Activated CD4-positive, alpha-beta T cell treated with anti-CD3 and anti-CD28 coated beads, Interleukin-2, amount 10 ng/mL, durations not matched to agents 7 days and 5 days (primary cell): ENCODE results near the gene NFIB. TPM values are rescaled to one million over a fixed set of nuclear protein-coding genes. Genes with fewer than 3 reads are reported as not detected.
A peak's percentile ranks its signal among the peaks of the same experiment; 100 is the strongest.

Experiments
- CTCF ChIA-PET: fragments of 350-600 bp; sonication (Branson Sonifier 250); formaldehyde crosslinking; loops from one replicate; lab custom pipeline; 2021; ENCODE audit warnings: antibody characterized with exemption; lab: Charles Lee
- POLR2A ChIA-PET: fragments of 350-600 bp; sonication (Branson Sonifier 250); formaldehyde crosslinking; loops from one replicate; lab custom pipeline; 2021; ENCODE audit warnings: antibody characterized with exemption; lab: Charles Lee
- DNase-seq: peaks from one replicate; pipeline ENCODE4 v3.0.0-alpha.2; 2020
- H3K27ac Mint-ChIP-seq: one replicate; pipeline ENCODE4 v1.8.0; 2021; ENCODE audit warnings: mild to moderate bottlenecking, moderate library complexity, mixed read lengths
- H3K27me3 Mint-ChIP-seq: one replicate; pipeline ENCODE4 v1.8.0; 2021; ENCODE audit warnings: mixed read lengths
- H3K36me3 Mint-ChIP-seq: one replicate; pipeline ENCODE4 v1.8.0; 2021; ENCODE audit warnings: low read depth, mixed read lengths
- H3K4me1 Mint-ChIP-seq: one replicate; pipeline ENCODE4 v1.8.0; 2021; ENCODE audit warnings: mixed read lengths
- H3K4me3 Mint-ChIP-seq: one replicate; pipeline ENCODE4 v1.8.0; 2021; ENCODE audit warnings: mild to moderate bottlenecking, moderate library complexity, mixed read lengths
- H3K9me3 Mint-ChIP-seq: one replicate; pipeline ENCODE4 v1.8.0; 2021; ENCODE audit warnings: mixed read lengths
- total RNA-seq, 2 experiments: library from RNA; stranded (reverse); gene quantifications; one replicate each; pipeline ENCODE4 v1.2.3, GENCODE V29; 2021

The NFIB gene
- total RNA-seq, 2 experiments from 2014 or later: not detected

- CTCF ChIA-PET: no interaction called here
- H3K27ac Mint-ChIP-seq: no peak overlapping the region
- H3K36me3 Mint-ChIP-seq: peaks cover 4% of the 10 kb centered on the region
- H3K9me3 Mint-ChIP-seq: no peaks in the 10 kb centered on the region
- POLR2A ChIA-PET: no interaction called here
- H3K4me1 Mint-ChIP-seq: peaks cover 16% of the 10 kb centered on the region
- peak overlapping the region; percentile 43 for H3K4me3 Mint-ChIP-seq
- peaks cover 66% of the 10 kb centered on the region for H3K27me3 Mint-ChIP-seq
- DNase-seq: no peak
Observed at GRCh38 chr9:14312719-14313377, 1.1 kb downstream of the NFIB start.

GRCh38 chr9:14311956-14312685, 1.8 kb downstream of the NFIB start:
- Mint-ChIP-seq H3K4me1 (peaks cover 14% of the 10 kb centered on the region), H3K9me3 (no peaks in the 10 kb centered on the region), H3K36me3 (peaks cover 4% of the 10 kb centered on the region), H3K27me3 (peaks cover 63% of the 10 kb centered on the region), H3K4me3 (no peak overlapping the region), H3K27ac (no peak overlapping the region)
- no peak for DNase-seq
- CTCF ChIA-PET: no interaction called here
- POLR2A ChIA-PET: no interaction called here

- H3K4me3 Mint-ChIP-seq: no peak overlapping the region
- H3K4me1 Mint-ChIP-seq: peaks cover 14% of the 10 kb centered on the region
- H3K27ac Mint-ChIP-seq: no peak overlapping the region
- H3K36me3 Mint-ChIP-seq: peaks cover 4% of the 10 kb centered on the region
- CTCF ChIA-PET: no interaction called here
- POLR2A ChIA-PET: no interaction called here
- H3K27me3 Mint-ChIP-seq: peaks cover 55% of the 10 kb centered on the region
- no peaks in the 10 kb centered on the region for H3K9me3 Mint-ChIP-seq
- DNase-seq: no peak
Observed at GRCh38 chr9:14311171-14311949, 2.6 kb downstream of the NFIB start.

- ChIA-PET CTCF (no interaction called here), POLR2A (no interaction called here)
- DNase-seq: no peak
- peaks cover 1% of the 10 kb centered on the region for H3K36me3 Mint-ChIP-seq
- H3K27ac Mint-ChIP-seq: no peak overlapping the region
- no peaks in the 10 kb centered on the region for H3K9me3 Mint-ChIP-seq
- H3K4me3 Mint-ChIP-seq: no peak overlapping the region
- peaks cover 11% of the 10 kb centered on the region for H3K4me1 Mint-ChIP-seq
- peaks cover 55% of the 10 kb centered on the region for H3K27me3 Mint-ChIP-seq
Observed at GRCh38 chr9:14310311-14310710, 3.6 kb downstream of the NFIB start.

GRCh38 chr9:14309403-14309802, 4.5 kb downstream of the NFIB start:
- no peak overlapping the region for H3K4me3 Mint-ChIP-seq
- DNase-seq: no peak
- peaks cover 58% of the 10 kb centered on the region for H3K27me3 Mint-ChIP-seq
- peaks cover 8% of the 10 kb centered on the region for H3K4me1 Mint-ChIP-seq
- POLR2A ChIA-PET: no interaction called here
- no peaks in the 10 kb centered on the region for H3K9me3 Mint-ChIP-seq
- H3K36me3 Mint-ChIP-seq: peaks cover 1% of the 10 kb centered on the region
- no peak overlapping the region for H3K27ac Mint-ChIP-seq
- CTCF ChIA-PET: no interaction called here

- Mint-ChIP-seq H3K27me3 (peaks cover 57% of the 10 kb centered on the region), H3K9me3 (no peaks in the 10 kb centered on the region), H3K4me1 (peaks cover 6% of the 10 kb centered on the region), H3K27ac (no peak overlapping the region), H3K36me3 (no peaks in the 10 kb centered on the region), H3K4me3 (no peak overlapping the region)
- CTCF ChIA-PET: no interaction called here
- no peak for DNase-seq
- POLR2A ChIA-PET: no interaction called here
Observed at GRCh38 chr9:14308853-14309145, 5.1 kb downstream of the NFIB start.

- POLR2A ChIA-PET: no interaction called here
- Mint-ChIP-seq H3K4me1 (peaks cover under 1% of the 10 kb centered on the region), H3K36me3 (no peaks in the 10 kb centered on the region), H3K27me3 (peaks cover 52% of the 10 kb centered on the region), H3K27ac (no peak overlapping the region), H3K9me3 (no peaks in the 10 kb centered on the region), H3K4me3 (no peak overlapping the region)
- CTCF ChIA-PET: no interaction called here
- no peak for DNase-seq
Observed at GRCh38 chr9:14307989-14308852, 5.7 kb downstream of the NFIB start.

GRCh38 chr9:14306672-14307660, 7.0 kb downstream of the NFIB start:
- POLR2A ChIA-PET: no interaction called here
- H3K27ac Mint-ChIP-seq: no peak overlapping the region
- no peaks in the 10 kb centered on the region for H3K36me3 Mint-ChIP-seq
- no peaks in the 10 kb centered on the region for H3K4me1 Mint-ChIP-seq
- CTCF ChIA-PET: no interaction called here
- no peak overlapping the region for H3K4me3 Mint-ChIP-seq
- H3K27me3 Mint-ChIP-seq: peaks cover 47% of the 10 kb centered on the region
- no peaks in the 10 kb centered on the region for H3K9me3 Mint-ChIP-seq
- DNase-seq: no peak

GRCh38 chr9:14306188-14306587, 7.8 kb downstream of the NFIB start:
- ChIA-PET POLR2A (no interaction called here), CTCF (no interaction called here)
- no peaks in the 10 kb centered on the region for H3K9me3 Mint-ChIP-seq

GRCh38 chr9:14304259-14304658, 9.7 kb downstream of the NFIB start:
- Mint-ChIP-seq H3K36me3 (no peaks in the 10 kb centered on the region), H3K4me1 (no peaks in the 10 kb centered on the region), H3K27me3 (peaks cover 36% of the 10 kb centered on the region), H3K27ac (no peak overlapping the region), H3K4me3 (no peak overlapping the region), H3K9me3 (no peaks in the 10 kb centered on the region)
- ChIA-PET POLR2A (no interaction called here), CTCF (no interaction called here)
- no peak for DNase-seq

More at GRCh38 chr9:14306188-14306587, 7.8 kb downstream of the NFIB start:
- no peak overlapping the region for H3K4me3 Mint-ChIP-seq
- no peaks in the 10 kb centered on the region for H3K4me1 Mint-ChIP-seq
- H3K36me3 Mint-ChIP-seq: no peaks in the 10 kb centered on the region
- H3K27me3 Mint-ChIP-seq: peaks cover 44% of the 10 kb centered on the region
- no peak for DNase-seq
- no peak overlapping the region for H3K27ac Mint-ChIP-seq

GRCh38 chr9:14303521-14303920, 10.4 kb downstream of the NFIB start:
- H3K27ac Mint-ChIP-seq: no peak overlapping the region
- DNase-seq: no peak
- no peaks in the 10 kb centered on the region for H3K36me3 Mint-ChIP-seq
- H3K27me3 Mint-ChIP-seq: peaks cover 33% of the 10 kb centered on the region
- H3K4me1 Mint-ChIP-seq: no peaks in the 10 kb centered on the region
- CTCF ChIA-PET: no interaction called here
- POLR2A ChIA-PET: no interaction called here
- no peaks in the 10 kb centered on the region for H3K9me3 Mint-ChIP-seq
- H3K4me3 Mint-ChIP-seq: no peak overlapping the region

GRCh38 chr9:14303100-14303499, 10.8 kb downstream of the NFIB start:
- peaks cover 34% of the 10 kb centered on the region for H3K27me3 Mint-ChIP-seq
- DNase-seq: no peak

More at GRCh38 chr9:14303100-14303499, 10.8 kb downstream of the NFIB start:
- H3K9me3 Mint-ChIP-seq: no peaks in the 10 kb centered on the region
- ChIA-PET POLR2A (no interaction called here), CTCF (no interaction called here)
- no peak overlapping the region for H3K4me3 Mint-ChIP-seq
- no peak overlapping the region for H3K27ac Mint-ChIP-seq
- H3K36me3 Mint-ChIP-seq: no peaks in the 10 kb centered on the region
- H3K4me1 Mint-ChIP-seq: no peaks in the 10 kb centered on the region
